Coronary artery (tissue), 2 donors: Measurements from ENCODE around the gene RNF227.
"Not testable (repeated sequence)": the region's sequence is repeated elsewhere in the genome, so short reads cannot be mapped to it uniquely, and the experiment has no call there.

Experiments used
- DNase-seq: peaks from one replicate; pipeline ENCODE4 v3.0.0-alpha.2; 2017; ENCODE audit warnings: low spot score
- H3K27ac ChIP-seq, 2 donors: fragments of 200-600 bp; sonication (generic); one replicate each; pipeline ENCODE4 v1.5.1; 2016 to 2019
- H3K4me3 ChIP-seq: fragments of 200-600 bp; sonication (generic); 2 replicates; pipeline ENCODE4 v1.5.1; 2016; ENCODE audit warnings: mild to moderate bottlenecking, moderate library complexity
- TF ChIP-seq, protein P1 (sequence below): fragments of 200-600 bp; sonication (generic); IDR thresholded peaks from one replicate; pipeline ENCODE4 v1.5.1; 2019; ENCODE audit warnings: antibody characterized with exemption

Gene RNF227

GRCh38 chr17:7915611-7916384 is at the start of gene RNF227:
TSS of gene RNF227 (minus strand) at chr17:7916289. CDS start at chr17:7916195, 94 bp downstream.
- DNase-seq = peak; percentile 94
- Histone ChIP-seq H3K27ac (peak within 1 kb of the TSS; percentile 85 to 98), H3K4me3 (peak within 1 kb of the TSS; percentile 79)
- TF ChIP-seq, protein P1, sequence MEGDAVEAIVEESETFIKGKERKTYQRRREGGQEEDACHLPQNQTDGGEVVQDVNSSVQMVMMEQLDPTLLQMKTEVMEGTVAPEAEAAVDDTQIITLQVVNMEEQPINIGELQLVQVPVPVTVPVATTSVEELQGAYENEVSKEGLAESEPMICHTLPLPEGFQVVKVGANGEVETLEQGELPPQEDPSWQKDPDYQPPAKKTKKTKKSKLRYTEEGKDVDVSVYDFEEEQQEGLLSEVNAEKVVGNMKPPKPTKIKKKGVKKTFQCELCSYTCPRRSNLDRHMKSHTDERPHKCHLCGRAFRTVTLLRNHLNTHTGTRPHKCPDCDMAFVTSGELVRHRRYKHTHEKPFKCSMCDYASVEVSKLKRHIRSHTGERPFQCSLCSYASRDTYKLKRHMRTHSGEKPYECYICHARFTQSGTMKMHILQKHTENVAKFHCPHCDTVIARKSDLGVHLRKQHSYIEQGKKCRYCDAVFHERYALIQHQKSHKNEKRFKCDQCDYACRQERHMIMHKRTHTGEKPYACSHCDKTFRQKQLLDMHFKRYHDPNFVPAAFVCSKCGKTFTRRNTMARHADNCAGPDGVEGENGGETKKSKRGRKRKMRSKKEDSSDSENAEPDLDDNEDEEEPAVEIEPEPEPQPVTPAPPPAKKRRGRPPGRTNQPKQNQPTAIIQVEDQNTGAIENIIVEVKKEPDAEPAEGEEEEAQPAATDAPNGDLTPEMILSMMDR = no peak

- H3K4me3 ChIP-seq = no peak overlapping the region
- H3K27ac ChIP-seq = no peak overlapping the region
- TF ChIP-seq, protein P1 = no peak
- no peak for DNase-seq
Measured at GRCh38 chr17:7961421-7961820, 45.3 kb upstream of the RNF227 start.

DNA sequence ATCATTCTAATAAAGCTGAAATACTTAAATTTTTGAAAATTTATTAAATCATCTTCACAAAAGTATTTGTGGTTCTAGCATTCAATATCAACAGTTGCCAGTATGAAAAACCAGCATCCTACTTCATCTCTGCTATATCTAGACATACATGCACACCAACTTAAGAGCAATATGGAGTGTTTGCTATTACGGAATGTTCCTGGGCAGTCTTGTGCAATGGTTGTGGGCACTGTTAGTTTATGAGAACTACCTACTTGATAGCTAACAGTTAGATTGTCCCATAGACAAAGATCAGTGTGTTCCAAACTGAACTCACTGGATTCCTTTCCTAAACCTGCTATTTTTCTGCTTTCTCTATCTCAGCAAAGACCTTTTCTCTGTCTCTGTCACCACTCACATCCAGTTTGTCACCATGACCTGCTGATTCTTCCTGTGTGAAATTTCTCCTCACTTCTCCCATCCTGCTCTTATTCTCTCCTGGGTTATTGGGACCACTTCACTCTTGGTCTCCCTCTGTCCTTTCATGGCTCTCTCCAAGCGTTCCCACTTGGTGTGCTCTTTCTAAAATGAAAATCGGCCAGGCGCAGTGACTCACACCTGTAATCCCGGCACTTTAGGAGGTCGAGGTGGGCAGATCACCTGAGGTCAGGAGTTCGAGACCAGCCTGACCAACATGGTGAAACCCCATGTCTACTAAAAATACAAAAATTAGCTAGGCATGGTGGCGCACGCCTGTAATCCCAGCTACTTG is 43.6 kb upstream of the RNF227 start:
- TF ChIP-seq, protein P1 = no peak
- Histone ChIP-seq H3K27ac (no peak overlapping the region), H3K4me3 (no peak overlapping the region)
- DNase-seq = no peak

- no peak overlapping the region for H3K4me3 ChIP-seq
- TF ChIP-seq, protein P1 = no peak
- no peak for DNase-seq
- no peak overlapping the region for H3K27ac ChIP-seq
Measured at GRCh38 chr17:7956228-7956965, 40.3 kb upstream of the RNF227 start.

- Histone ChIP-seq H3K27ac (no peak overlapping the region), H3K4me3 (no peak overlapping the region)
- TF ChIP-seq, protein P1 = no peak
- DNase-seq = no peak
Measured at GRCh38 chr17:7955414-7956227, 39.5 kb upstream of the RNF227 start.

- not testable (repeated sequence) for DNase-seq, H3K27ac ChIP-seq, H3K4me3 ChIP-seq
Measured at GRCh38 chr17:7953266-7953665, 37.2 kb upstream of the RNF227 start.
